LoVo (cell line): ENCODE measurements around the gene LMX1A.

ENCODE experiments used
- DNase-seq: peaks from one replicate; pipeline ENCODE4 v3.0.0-alpha.2; 2016; ENCODE audit warnings: low spot score

Gene LMX1A

DNA sequence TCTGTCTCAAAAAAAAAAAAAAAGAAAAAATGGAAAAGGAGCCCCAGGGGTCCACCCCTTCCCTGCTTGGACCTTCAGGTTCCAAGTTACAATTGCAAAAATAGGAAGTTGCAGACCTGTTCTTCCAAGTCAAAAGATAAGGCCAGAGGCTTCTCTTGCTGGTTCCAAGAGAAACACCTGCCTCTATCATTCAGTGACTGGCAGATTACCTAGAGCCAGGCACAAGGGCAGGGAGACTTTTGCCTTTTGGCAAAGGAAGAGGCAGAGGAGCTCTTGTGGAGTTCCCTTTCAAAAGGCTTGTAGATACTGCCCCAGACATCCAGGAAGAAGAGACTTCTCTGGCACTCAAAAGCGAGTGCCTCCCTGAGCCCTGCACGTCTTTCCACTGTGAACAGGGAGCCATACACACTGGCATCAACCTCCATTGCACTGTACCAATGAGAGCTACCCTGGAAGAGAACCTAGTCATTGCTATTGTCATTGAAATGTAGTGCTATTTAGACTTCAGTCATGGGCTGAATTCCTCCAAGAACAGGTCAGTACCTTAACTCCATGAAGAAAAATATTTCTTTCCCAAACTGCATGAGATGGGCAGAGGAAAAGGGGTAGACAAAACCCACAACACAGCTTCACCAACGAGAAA is 91.2 kb downstream of the LMX1A start:
- no peak for DNase-seq

DNA sequence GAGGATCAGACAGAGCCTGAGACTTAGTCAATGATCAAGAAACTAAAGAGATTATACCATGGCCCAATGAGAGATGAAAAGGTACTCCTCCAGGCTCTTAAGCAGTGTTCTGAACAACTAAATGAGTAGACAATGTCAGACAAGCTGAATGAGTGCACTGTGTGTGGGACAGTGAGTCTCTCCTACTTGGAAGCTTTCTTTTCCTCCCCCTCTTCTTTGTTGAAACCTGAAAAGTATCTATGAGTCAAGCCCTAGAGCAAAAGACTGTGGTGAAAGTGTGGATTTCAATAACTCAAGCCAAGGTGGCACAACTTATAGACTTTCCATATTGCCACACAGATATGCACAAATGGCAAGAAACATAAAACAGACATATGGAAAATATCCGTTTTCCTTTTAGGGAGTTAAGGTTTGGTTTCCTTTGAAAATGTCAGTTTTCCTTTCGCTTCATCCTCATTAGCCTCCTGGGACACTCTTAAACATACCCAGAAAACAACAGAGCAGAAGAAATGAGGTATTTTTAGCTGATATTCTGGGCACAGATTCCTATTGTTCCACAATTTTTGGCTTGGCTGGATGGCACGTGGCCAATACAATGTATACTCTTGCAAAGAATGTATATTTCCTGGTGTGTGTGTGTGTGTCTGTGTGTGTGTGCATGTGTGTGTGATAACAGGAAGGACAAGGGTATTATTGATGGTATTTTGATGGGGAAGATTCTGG is 96.6 kb downstream of the LMX1A start:
- no peak for DNase-seq

DNA sequence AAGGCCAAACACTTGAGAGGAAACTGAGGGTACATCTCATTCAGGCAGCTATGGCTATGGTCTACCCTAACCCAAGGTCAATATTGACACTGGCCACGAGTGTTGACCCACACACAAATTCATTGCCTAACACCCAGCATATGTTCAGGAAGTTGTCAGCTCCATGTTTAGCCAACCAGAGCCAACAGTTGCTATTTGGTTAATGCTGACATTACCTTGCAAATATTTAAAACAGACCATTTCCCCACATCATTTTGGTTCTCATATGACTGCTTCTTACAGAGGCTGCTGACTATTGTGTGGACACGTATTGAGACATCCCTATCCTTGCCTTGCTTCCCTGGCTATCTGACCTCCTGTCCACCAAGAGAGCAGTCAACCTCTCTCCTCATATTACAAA is 97.3 kb downstream of the LMX1A start:
- no peak for DNase-seq

DNA sequence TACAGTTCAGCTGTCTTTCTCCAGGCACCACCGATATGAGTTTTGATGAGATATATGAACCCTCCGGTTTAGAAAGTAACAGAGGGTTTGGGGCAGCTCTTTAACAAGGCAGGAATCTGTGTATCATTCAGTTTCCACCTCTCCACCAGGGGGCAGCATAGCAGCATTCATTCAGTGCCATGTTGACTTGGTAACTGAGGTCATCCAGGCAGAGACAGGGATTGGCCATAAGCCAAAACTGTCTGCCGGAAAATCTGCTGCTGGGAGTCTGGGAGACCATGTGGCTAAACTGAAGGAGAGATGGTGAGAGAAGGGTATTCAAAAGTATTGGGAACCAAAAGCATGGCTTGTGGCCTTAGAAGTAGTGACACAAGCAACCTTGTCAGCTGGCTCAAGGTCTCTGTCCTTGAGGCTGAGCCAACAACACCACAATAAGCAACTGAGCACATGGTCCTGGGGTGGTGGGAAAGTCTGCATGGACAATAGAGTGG is 98.5 kb downstream of the LMX1A start:
- DNase-seq = peak; percentile 20

DNA sequence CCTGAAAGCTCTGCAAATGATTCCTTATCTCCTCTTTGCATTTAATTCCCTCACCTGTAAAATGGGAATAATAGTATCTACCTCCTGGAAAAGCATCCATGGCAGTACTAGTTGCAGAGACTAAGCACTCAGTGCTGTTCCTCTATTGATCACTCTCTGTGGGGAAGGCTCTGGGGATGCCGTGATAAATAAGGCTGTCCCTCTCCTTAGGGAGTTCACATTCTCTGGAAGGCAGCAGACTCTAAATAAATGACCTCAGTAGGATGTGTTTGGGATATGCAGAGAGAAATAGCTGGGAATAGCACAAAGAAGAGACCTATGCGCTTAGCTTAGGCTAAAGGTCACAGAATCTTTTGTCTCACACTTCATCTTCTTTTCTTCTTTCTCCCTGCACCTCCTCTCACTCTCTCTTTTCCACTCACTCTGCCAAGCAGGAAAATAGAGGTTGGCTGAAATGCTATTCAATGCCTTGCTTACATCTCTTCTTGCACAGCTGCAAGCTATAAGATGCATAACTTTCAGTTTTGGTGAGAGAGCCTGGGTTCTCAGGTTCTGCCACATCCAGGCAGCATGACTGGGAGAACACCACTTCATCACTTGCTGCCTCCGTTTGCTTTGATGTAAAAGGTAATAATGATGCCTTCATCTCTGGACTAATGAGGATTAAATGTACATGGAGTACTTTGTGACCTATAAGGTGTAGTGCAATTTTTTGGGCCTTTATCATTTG is 101.5 kb downstream of the LMX1A start:
- DNase-seq = no peak

DNA sequence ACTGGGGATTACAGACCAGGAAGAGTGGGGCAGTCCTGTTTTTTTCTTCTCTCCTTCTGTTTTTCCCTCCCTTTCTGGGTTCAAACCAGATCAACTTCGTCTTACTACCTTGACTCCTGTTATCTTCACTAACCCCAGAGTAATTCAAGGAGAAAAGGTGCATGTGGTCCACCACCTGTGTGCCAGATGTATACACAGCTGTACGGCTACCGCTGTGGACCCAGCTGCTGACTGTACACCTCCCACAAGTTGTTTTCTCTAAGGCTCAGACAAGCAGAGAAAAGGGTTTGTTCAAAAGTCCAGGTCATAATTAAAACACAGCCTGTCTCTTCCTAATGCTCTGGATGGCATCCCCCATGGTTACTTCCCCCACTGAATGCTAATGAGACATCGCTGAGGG is 102.1 kb downstream of the LMX1A start:
- no peak for DNase-seq

DNA sequence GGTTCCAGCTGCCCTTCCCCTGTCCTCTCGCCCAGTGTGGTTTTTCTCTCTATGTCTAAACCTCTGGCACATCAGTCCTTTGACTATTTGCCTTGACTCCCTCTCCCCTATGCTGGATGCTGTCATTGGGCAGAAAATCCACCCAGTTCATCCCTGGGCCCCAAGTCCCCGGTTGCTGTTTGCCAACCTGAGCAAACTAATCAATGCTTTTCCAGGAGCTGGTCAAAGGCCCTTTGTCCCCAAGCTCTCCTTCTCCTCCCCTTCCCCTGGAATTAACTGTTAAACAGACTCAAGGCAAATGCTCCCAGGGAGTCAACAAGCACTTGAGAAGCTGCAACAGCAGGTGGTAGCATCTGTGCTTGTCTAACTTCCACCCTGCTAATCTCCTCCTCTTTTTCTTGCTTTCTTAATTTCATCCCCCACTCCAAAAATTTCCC is 102.7 kb downstream of the LMX1A start:
- no peak for DNase-seq

DNA sequence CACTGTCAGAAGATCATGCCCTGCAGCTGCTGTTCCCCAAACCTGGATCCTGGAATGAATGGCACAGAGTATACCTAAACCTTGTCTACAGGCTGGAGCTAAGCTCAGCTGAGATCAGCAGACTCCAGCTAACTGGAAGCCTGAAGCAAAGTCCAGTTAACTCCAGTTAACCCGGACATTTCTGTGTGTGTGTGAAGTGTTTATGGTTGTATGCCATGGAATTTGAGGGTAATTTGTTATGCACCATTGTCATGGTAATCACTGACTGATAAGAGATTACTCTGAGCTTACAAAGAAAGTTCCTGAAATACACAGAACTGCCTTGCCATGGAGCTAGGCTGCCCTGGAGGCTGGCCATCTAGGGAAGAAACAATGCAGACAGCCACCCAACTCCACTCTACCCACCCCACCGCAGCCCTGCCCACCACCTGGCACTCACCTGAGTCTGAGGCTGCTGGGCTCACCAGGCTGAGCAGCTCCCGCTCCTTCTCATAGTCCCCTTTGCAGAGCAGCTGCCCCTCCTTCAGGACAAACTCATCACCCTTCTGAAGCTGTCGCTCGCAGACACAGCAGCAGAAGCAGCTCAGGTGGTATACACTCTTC is 107.4 kb downstream of the LMX1A start:
- no peak for DNase-seq

DNA sequence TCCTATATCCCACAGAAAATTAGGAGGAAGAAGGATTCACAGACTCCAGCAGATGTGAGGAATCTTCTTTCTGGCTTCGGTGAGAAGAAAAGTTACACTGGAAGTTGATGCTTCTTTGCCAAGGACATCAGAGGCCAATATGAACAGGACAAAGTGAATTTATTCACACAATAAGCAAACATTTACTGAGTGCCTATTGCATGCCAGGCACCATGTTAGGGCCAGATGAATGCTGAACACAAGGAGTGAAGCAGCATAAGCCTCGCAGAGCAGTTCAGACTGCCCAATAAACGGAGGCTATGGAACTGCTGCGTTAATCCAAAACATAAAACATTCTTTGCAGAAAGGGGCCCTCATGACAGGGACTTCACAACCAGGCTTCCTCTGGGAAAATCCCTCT is 114.6 kb downstream of the LMX1A start:
- DNase-seq = no peak

DNA sequence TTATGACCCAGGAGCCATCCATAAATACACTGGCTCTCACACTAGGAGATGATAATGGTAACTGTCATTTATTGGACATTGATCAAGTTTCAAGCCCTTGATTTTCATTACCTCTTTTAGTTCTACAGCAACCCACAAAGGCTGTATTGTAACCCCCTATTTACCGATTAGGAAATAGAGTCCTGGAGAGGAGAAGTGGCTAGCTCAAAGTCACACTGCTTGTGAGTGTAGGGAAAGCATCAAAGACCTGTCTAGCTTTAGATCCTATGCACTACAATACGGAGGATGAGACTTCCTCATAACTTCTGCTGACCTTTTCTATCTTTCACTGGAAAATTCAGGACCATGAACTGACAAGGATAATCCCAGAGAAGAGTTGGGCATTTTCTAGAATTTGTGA is 115.2 kb downstream of the LMX1A start:
- no peak for DNase-seq

DNA sequence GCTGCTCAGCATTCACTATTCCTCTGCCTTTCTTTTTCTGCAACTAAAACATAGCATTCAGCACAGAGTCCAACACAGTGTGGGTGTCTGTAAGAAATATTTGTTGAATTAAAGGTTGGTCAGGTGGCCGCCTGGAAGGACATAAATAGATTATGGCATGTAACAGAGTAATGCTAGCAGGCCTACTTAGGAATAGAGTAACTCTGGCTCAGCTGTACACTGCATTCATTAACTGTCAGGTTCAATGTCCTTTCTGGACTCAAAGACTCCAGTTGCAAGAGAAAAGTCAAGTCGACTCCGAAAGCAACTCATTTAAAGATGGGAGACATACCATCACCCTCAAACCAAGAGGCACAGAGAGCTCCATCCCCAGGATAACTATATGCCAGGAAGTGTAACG is 116.0 kb downstream of the LMX1A start:
- no peak for DNase-seq

DNA sequence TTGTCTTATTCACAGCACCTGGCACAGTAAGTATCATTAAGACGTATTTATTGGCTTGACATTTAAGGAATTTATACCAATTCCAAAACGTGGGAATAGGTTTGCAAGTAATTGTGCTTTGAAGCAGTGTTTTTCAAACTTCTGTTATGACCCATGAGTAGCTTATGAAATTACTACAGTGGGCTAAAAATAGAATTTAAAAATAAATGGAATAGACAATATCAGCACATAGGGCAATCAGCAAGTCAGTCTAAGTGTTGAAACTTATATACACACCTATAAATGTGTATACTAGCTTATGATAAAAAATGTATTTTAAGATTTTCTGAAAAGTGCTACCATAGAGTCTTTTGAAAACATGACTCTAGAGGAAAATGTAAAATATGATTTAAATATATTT is 116.6 kb downstream of the LMX1A start:
- no peak for DNase-seq

DNA sequence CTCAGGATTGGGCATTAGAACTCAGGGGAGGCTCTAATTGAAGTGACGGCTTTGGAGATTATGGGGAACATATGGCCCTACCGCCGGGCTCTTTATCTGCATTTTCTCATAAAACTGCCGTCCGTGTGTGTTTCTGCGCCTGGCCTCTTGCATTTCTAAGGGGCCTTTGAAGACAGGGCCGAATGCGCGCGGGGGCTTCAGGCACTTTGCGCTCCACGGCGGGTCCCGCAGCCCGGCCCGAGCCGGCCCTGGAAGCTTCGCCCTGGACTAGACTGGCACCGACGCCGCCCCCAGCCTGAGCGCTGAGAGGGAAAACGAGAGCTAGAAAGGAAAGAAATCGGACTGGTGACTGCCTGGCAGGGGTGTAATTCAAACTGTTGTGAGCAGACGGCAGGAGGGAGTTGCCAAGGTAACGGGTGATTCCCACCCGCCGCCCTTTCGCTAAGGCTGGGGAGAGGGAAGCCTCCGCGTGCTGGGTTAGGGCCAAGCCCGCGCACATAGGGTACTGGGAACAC is 120.7 kb downstream of the LMX1A start:
- no peak for DNase-seq

DNA sequence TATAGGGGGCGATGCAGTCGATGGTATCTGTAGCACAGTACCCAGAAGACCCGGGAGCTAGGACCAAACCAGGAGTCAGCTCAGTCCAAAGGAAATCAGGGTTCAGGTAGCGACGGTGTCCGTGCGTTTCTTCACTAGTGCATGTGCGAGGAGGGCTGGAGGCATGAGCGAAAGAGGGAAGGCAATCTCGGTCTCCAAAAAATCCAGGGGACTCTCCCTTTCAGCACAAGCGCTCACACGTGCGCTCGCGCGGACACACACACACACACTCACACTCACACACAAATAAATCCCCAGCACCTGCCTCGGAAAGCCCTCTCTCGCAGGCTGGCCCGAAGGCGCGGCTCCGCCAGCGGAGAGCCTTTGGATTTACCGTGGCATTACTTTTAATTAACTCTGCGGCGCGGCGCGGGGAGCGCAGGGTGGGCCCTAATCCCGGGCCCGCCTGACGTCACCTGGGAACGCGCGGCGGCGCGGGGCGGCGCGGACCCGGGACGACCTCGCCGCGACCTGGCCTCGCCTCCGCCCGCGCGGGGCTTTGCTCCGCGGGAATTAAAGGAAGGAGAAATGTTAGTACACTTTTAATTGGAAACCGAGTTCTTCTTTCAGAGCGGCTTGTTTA is 121.2 kb downstream of the LMX1A start:
- no peak for DNase-seq

DNA sequence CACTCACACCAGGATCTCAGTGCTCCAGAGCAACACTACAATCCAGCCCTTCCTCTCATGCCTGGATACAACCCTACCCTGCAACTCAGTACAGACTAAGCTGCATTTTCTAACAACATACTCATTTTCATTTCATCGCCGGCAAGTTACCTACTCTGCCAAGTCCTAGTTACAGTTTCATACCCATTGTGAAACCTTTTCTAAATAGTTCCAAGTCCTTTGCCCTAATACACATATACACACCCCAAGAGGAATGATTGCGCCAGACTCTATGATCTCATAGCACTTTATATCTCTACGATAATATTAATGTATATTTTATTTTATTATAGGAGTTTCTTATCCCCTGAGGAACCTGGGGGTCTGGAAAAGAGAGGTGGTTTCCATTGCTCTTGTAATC is 122.4 kb downstream of the LMX1A start:
- no peak for DNase-seq

DNA sequence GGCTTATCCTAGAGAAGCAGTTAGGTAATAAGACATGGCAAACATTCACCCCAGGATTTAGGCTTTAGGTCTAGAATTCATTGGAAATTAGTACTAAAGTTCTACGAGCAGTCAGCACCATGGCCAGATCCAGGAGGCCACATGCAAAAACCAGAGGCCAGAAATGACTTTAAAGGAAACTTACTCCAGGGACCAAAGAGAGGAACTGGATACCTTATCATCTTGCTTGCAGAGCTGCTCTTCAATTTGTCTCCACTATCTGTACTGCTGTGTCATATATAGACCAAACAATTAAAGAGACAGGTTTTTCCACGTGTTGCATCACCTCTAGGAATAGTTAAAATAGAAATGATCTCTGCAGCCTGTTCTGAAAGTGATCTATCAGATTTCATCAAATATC is 127.8 kb downstream of the LMX1A start:
- DNase-seq = no peak

DNA sequence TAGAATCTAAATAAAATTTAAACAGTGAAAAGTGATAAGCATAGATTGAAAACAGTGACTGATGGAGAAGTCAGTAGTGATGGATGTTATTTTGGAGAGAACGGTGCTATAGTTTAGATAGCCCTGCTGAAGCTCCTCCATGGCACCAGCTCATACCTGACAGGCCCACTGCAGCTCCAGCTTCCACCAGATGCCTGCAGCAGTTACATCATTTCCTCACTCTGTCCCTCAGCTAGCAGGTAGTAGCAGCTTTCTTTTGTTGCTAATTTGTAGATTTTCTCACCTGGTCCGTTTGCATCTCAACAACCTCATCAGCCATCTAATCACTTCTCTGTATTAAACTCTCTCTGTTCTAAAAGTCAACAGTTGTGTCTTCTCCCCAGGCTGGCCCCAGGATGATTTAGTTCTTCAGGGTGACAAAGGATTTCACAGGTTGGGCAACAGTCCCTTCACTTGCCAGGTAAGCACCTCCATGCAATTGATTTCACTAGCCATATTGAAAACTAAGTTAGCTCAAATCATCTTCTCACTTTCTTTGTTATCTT is 128.3 kb downstream of the LMX1A start:
- no peak for DNase-seq

DNA sequence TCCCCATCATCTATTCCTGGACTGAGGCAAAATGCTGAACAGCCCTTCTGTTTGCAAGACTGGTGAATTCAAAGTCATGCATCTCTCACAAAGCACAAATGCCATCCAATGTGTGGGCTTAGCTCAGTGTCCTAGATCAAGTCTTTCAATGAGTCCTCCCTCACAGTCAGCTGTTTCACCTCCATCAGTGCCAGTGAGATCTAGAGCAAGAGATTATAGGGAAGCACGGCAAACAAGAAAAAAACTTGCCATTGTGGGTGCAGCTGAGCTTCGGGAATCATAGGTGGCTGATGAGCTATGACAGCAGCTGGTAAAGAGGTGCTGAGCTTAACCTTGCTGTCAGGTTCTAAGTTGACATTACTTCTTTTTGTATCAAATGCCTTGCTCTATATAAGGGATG is 130.2 kb downstream of the LMX1A start:
- no peak for DNase-seq

DNA sequence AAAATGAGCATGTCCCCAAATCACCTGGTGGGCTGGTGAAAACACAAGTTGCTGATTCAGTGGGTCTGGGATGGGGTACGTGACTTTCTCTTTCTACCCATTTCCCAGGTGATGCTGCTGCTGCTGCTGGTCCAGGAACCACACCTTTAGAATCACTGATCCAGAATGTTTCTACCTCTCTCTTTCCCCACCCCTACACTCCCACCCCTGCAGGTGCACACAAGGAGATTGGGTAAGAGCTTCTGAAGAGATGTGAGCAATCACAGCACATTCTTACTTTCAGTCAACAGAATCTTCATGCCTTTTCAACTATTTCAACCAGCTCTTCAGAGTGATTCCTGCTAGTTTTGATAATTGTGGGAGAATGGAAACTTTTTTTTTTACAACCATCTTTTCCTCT is 130.9 kb downstream of the LMX1A start:
- no peak for DNase-seq

DNA sequence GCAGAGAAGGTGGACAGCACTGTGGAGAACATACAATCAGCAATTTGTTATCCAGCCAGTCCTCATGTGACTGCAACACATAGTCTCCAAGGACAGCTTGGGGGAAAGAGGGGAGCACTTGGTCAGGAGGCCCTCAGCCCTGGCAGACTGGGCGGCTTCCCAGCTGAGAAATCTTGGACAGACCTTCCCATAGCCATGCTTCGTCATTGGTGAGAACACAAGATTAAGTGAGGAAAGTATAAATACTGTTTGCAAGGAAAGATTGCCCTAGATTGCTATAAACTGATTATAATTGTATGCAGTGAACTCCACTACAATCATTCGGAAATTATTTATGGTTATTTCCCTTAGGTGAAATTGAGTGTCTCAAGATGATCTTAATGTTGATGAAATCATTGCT is 131.5 kb downstream of the LMX1A start:
- DNase-seq = no peak

DNA sequence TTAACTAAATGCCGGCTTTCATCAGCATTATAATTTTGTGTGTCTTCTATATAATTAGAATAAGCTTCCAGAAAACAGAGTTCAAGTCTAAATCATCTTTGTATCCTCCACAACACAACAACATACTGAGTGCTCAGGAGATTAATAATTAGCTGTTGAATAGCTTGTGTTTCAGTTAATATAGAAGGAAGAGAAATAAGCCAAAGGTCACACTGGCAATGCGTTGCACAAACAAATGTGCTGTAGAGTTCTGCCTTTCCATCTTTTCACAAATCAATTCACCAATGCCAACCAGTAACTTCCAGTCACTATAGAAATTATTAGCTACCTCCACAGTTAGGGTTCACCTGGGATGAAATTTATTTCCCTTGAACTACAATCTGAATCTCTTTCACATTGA is 132.0 kb downstream of the LMX1A start:
- no peak for DNase-seq

DNA sequence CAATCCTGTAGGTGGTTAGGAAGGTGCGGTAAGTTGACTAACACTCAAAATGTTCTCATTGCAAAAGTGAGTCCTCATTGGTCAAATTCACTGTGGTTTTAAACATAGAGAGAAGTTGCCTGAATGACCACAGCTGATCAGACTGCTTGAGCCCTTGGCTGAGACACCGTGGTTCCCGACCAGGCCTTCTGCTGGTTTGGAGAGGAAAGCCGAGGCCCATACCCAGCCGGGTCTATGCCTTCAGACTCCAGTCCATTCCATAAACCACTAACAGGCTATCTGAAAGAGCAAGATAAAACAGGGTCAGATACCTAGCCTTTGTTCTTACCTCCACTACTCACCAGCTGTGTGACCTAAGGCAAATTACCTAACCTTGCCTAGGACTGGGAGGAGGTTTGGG is 133.9 kb downstream of the LMX1A start:
- DNase-seq = no peak
